Measurements from ENCODE around the gene SIPA1L3. TPM values are rescaled to one million over a fixed set of nuclear protein-coding genes. Genes with fewer than 3 reads are reported as not detected.
"Not testable (repeated sequence)": the region's sequence is repeated elsewhere in the genome, so short reads cannot be mapped to it uniquely, and the experiment has no call there.

Gene SIPA1L3
- 10 to 100 TPM; 24.3 to 44.8 (median 25.8) TPM for total RNA-seq
- polyA plus RNA-seq, result 10 to 100 TPM; 19.7 to 33.5 TPM

- ATAC-seq (peak; percentile 93 to 96 (median 94)), FAIRE-seq (no peak), DNase-seq (peak; percentile 92 to 98 (median 95))
- H3K27ac ChIP-seq, result peak within 1 kb of the TSS in 3 of 4 donors; percentile 62 to 75 (median 66)
- H3K36me3 ChIP-seq, result no peaks in the 10 kb centered on the region
- WGBS, 2 donors, result 0% methylated on average over 82 to 95 of the region's 95 CpGs
- TF ChIP-seq, protein P1, sequence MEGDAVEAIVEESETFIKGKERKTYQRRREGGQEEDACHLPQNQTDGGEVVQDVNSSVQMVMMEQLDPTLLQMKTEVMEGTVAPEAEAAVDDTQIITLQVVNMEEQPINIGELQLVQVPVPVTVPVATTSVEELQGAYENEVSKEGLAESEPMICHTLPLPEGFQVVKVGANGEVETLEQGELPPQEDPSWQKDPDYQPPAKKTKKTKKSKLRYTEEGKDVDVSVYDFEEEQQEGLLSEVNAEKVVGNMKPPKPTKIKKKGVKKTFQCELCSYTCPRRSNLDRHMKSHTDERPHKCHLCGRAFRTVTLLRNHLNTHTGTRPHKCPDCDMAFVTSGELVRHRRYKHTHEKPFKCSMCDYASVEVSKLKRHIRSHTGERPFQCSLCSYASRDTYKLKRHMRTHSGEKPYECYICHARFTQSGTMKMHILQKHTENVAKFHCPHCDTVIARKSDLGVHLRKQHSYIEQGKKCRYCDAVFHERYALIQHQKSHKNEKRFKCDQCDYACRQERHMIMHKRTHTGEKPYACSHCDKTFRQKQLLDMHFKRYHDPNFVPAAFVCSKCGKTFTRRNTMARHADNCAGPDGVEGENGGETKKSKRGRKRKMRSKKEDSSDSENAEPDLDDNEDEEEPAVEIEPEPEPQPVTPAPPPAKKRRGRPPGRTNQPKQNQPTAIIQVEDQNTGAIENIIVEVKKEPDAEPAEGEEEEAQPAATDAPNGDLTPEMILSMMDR (IDR thresholded peaks at IDR 0.05), result no peak
- H3K4me3 ChIP-seq, result peak within 1 kb of the TSS; percentile 88 to 99 (median 98)
- intact Hi-C loops (cut with DNase I), result loop anchor here in 2 of 3 donors (5.0 to 10.0 kb wide), 2 partner anchors 188 to 190 kb away; no protein-coding TSS in a partner anchor
- peaks cover 0 to 3% (median 0%) of the 10 kb centered on the region in 3 donors for H3K4me1 ChIP-seq
- H3K9me3 ChIP-seq, result no peaks in the 10 kb centered on the region
- no peaks in the 10 kb centered on the region for H3K27me3 ChIP-seq
Observed at GRCh38 chr19:37906869-37907734, at the start of gene SIPA1L3. Gene SIPA1L3 (plus strand): TSS chr19:37907208. CDS start chr19:38081566, 174,358 bp downstream.

DNA sequence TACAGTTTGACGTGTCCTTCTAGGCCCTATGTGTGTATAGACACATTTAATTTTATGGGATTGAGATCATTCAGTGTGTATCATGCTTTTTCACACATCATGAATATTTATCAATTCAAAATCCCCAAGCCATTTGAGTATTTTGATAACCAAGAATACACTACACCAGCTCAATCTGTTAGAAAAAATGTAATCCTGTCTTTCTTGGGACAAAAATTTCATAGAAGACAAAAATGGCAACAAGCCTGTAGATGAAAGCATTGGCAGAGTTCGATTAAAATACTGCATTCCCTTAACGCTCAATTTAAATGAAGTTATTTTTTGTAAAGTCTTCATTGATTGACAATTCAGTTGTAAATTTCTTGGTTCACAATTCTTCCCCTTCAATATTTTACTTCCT lies 42.5 kb upstream of the SIPA1L3 start:
- intact Hi-C loops (cut with DNase I), result no loop called here
- no peaks in the 10 kb centered on the region for H3K36me3 ChIP-seq
- ATAC-seq (no peak), FAIRE-seq (no peak), DNase-seq (no peak)
- no peak overlapping the region for H3K27ac ChIP-seq
- TF ChIP-seq, protein P1 (IDR thresholded peaks at IDR 0.05), result no peak
- H3K4me1 ChIP-seq, result no peaks in the 10 kb centered on the region
- WGBS, 2 donors, result 74 to 84% methylated on average over 3 of the region's 3 CpGs
- no peaks in the 10 kb centered on the region for H3K9me3 ChIP-seq
- H3K4me3 ChIP-seq, result no peak overlapping the region
- no peaks in the 10 kb centered on the region for H3K27me3 ChIP-seq

- DNase-seq; H3K4me3 ChIP-seq; H3K9me3 ChIP-seq; intact Hi-C loops (cut with DNase I); H3K27me3 ChIP-seq; H3K36me3 ChIP-seq; H3K27ac ChIP-seq; H3K4me1 ChIP-seq; ATAC-seq; FAIRE-seq: not testable (repeated sequence)
- WGBS, 2 donors, result 69 to 75% methylated on average over 8 of the region's 9 CpGs
Observed at GRCh38 chr19:37865930-37866329, 41.1 kb upstream of the SIPA1L3 start.

- Histone ChIP-seq H3K4me1 (no peaks in the 10 kb centered on the region), H3K27ac (no peak overlapping the region), H3K27me3 (no peaks in the 10 kb centered on the region), H3K9me3 (no peaks in the 10 kb centered on the region), H3K36me3 (no peaks in the 10 kb centered on the region), H3K4me3 (no peak overlapping the region)
- WGBS, 2 donors, result 49 to 60% methylated on average over 2 of the region's 2 CpGs
- TF ChIP-seq, protein P1 (IDR thresholded peaks at IDR 0.05), result no peak
- intact Hi-C loops (cut with DNase I), result no loop called here
- no peak for ATAC-seq
- no peak for DNase-seq
- FAIRE-seq, result no peak
Observed at GRCh38 chr19:37867831-37868230, 39.2 kb upstream of the SIPA1L3 start.

GRCh38 chr19:37869766-37870340 lies 37.2 kb upstream of the SIPA1L3 start:
- no peak overlapping the region for H3K4me3 ChIP-seq
- H3K36me3 ChIP-seq, result no peaks in the 10 kb centered on the region
- WGBS, 2 donors, result 55 to 57% methylated on average over 4 of the region's 4 CpGs
- H3K9me3 ChIP-seq, result no peaks in the 10 kb centered on the region
- DNase-seq (no peak), FAIRE-seq (no peak), ATAC-seq (no peak)
- H3K27ac ChIP-seq, result no peak overlapping the region
- TF ChIP-seq, protein P1 (IDR thresholded peaks at IDR 0.05), result no peak
- intact Hi-C loops (cut with DNase I), result no loop called here
- H3K27me3 ChIP-seq, result no peaks in the 10 kb centered on the region
- no peaks in the 10 kb centered on the region for H3K4me1 ChIP-seq

All from pancreas (tissue), 10 donors.